ENCODE data around the gene ERFE. TPM values are rescaled to one million over a fixed set of nuclear protein-coding genes. Genes with fewer than 3 reads are reported as not detected.

ERFE gene
- total RNA-seq, 1 experiment from 2014 or later = 9.7 TPM

DNA sequence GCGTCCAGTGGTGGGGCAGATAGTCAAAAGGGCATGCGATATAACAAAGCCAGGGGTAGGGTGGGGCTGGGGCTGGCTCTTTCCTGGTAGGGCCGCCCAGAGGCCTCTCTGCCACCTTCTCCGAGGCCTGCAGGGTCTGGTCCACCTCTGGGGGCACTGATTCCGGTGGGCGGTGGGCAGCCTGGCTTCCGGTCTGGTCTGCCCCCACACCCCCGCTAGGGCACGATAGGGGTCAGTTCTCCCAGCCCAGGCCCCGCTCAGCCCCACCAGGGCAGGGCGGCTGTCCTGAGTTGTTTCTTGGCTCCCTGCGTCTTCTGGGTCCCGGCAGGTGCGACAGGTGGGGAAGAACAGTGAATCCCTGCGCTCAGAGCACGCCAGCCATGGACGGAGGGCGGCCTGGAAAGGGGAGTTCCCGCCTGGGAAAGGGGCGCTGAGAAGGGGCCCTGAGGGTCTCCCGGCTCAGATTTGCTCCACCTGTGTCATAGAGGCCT, 707 bp upstream of the ERFE start:
- H2AFZ ChIP-seq = no peak overlapping the region
- no peaks in the 10 kb centered on the region for H3K79me2 ChIP-seq (ENCODE audit: low read depth)
- TF ChIP-seq EZH2 (IDR thresholded peaks at IDR 0.05; ENCODE audit: low read depth) = no peak
- TF ChIP-seq, protein P1, sequence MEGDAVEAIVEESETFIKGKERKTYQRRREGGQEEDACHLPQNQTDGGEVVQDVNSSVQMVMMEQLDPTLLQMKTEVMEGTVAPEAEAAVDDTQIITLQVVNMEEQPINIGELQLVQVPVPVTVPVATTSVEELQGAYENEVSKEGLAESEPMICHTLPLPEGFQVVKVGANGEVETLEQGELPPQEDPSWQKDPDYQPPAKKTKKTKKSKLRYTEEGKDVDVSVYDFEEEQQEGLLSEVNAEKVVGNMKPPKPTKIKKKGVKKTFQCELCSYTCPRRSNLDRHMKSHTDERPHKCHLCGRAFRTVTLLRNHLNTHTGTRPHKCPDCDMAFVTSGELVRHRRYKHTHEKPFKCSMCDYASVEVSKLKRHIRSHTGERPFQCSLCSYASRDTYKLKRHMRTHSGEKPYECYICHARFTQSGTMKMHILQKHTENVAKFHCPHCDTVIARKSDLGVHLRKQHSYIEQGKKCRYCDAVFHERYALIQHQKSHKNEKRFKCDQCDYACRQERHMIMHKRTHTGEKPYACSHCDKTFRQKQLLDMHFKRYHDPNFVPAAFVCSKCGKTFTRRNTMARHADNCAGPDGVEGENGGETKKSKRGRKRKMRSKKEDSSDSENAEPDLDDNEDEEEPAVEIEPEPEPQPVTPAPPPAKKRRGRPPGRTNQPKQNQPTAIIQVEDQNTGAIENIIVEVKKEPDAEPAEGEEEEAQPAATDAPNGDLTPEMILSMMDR (conservative IDR thresholded peaks at IDR 0.05) = no peak

DNA sequence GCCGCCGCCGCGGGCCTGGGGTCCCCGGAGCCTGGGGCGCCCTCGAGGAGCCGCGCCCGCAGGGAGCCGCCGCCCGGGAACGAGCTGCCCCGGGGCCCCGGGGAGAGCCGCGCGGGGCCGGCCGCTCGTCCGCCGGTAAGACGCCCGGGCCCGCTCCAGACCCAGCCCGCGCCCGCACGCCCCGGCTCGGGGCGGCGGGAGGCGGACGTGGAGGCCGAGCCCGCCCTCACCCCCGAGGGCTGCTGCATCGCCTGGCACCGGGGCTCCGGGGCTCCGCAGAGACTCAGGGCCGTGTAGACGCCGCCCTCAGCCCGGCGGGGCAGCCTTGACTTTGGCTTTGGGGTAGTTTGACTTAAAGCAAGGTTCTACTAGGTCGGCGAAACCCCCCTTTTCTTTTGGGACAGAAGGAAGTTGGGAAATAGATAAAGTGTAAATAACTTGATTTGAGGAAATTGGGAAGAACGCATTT, 335 bp downstream of the ERFE start:
- Histone ChIP-seq H3F3A (ENCODE audit: insufficient read depth, low read depth) (no peaks in the 10 kb centered on the region; the same call in 1 of the 2 replicates), H4K20me1 (ENCODE audit: insufficient read depth) (no peaks in the 10 kb centered on the region), H3K4me1 (replicated peaks; ENCODE audit: insufficient read depth) (peaks cover 5% of the 10 kb centered on the region; the same call in 1 of the 2 replicates), H3K4me2 (peak overlapping the region; percentile 99), H2AFZ (peak overlapping the region; percentile 77; the same call in 1 of the 2 replicates), H3K4me3 (peak overlapping the region; percentile 62), H3K27ac (no peak overlapping the region), H3K36me3 (ENCODE audit: low read depth) (no peaks in the 10 kb centered on the region), H3K9me3 (ENCODE audit: insufficient read depth, low read depth) (no peaks in the 10 kb centered on the region), H3K27me3 (ENCODE audit: insufficient read depth, low read depth) (no peaks in the 10 kb centered on the region), H3K9me2 (ENCODE audit: insufficient read depth) (no peaks in the 10 kb centered on the region), H3K79me2 (ENCODE audit: low read depth) (no peaks in the 10 kb centered on the region)
- TF ChIP-seq, protein P1 (conservative IDR thresholded peaks at IDR 0.05) = no peak; the same call in 1 of the 2 replicates
- TF ChIP-seq EZH2 (IDR thresholded peaks at IDR 0.05; ENCODE audit: low read depth) = no peak
- no peak for DNase-seq
- intact Hi-C loops (cut with micrococcal nuclease; ENCODE audit: unreplicated experiment) = no loop called here
- ChIA-PET POLR2A (ENCODE audit: unreplicated experiment) (no interaction called here), CTCF (interaction anchor here (0.6 kb wide), 1 partner anchor 13 kb away, joined by 3 read pairs; no protein-coding TSS in a partner anchor)
- no TSS peak for BruUV-seq (replicated peaks)

More for the DNA sequence above, 707 bp upstream of the ERFE start:
- no peaks in the 10 kb centered on the region for H3K9me3 ChIP-seq (ENCODE audit: insufficient read depth, low read depth)
- ChIA-PET CTCF (no interaction called here), POLR2A (ENCODE audit: unreplicated experiment) (no interaction called here)
- no peaks in the 10 kb centered on the region; the same call in 1 of the 2 replicates for H3F3A ChIP-seq (ENCODE audit: insufficient read depth, low read depth)
- no peaks in the 10 kb centered on the region for H3K36me3 ChIP-seq (ENCODE audit: low read depth)
- no peak overlapping the region for H3K4me2 ChIP-seq
- DNase-seq = no peak
- no TSS peak for BruUV-seq (replicated peaks)
- H4K20me1 ChIP-seq (ENCODE audit: insufficient read depth) = no peaks in the 10 kb centered on the region
- peaks cover 5% of the 10 kb centered on the region; the same call in 1 of the 2 replicates for H3K4me1 ChIP-seq (replicated peaks; ENCODE audit: insufficient read depth)
- H3K27me3 ChIP-seq (ENCODE audit: insufficient read depth, low read depth) = no peaks in the 10 kb centered on the region
- no peaks in the 10 kb centered on the region for H3K9me2 ChIP-seq (ENCODE audit: insufficient read depth)
- intact Hi-C loops (cut with micrococcal nuclease; ENCODE audit: unreplicated experiment) = no loop called here
- H3K4me3 ChIP-seq = no peak overlapping the region
- H3K27ac ChIP-seq = no peak overlapping the region

DNA sequence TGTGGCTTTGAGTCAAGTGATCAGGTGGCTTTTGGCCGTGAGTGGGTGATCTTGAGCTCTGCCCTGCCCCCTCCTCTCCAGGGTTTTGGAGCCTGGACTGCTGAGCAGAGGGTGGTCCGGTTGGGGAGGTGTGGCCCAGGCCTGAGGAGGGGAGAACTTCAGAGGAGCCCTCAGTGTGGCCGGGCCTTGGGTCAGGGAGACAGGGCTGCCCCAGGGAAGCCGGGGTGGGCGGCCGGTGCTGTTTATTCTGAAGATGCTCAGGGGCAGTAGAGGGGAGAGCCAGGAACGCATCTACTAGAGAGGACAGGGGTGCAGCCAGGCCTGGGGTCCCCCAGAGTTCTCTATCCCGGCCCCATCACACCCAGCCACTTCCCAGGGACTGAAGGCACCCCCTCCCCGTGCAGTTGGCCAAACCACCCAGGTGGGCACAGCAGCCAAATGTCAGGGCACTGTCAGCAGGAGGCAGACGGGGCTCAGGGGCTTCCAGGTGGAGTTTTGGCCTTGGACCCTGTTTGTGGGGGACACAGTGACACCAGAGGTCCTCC, 963 bp downstream of the ERFE start:
- Histone ChIP-seq H2AFZ (no peak overlapping the region), H3K27ac (no peak overlapping the region), H3F3A (ENCODE audit: insufficient read depth, low read depth) (no peaks in the 10 kb centered on the region; the same call in 1 of the 2 replicates), H3K4me3 (peak overlapping the region; percentile 62; the same call in 1 of the 2 replicates), H3K9me3 (ENCODE audit: insufficient read depth, low read depth) (no peaks in the 10 kb centered on the region), H3K9me2 (ENCODE audit: insufficient read depth) (no peaks in the 10 kb centered on the region), H3K4me2 (peak overlapping the region; percentile 99), H3K79me2 (ENCODE audit: low read depth) (no peaks in the 10 kb centered on the region), H4K20me1 (ENCODE audit: insufficient read depth) (no peaks in the 10 kb centered on the region), H3K4me1 (replicated peaks; ENCODE audit: insufficient read depth) (peaks cover 5% of the 10 kb centered on the region; the same call in 1 of the 2 replicates), H3K27me3 (ENCODE audit: insufficient read depth, low read depth) (no peaks in the 10 kb centered on the region), H3K36me3 (ENCODE audit: low read depth) (no peaks in the 10 kb centered on the region)
- TF ChIP-seq, protein P1 (conservative IDR thresholded peaks at IDR 0.05) = no peak
- TF ChIP-seq EZH2 (IDR thresholded peaks at IDR 0.05; ENCODE audit: low read depth) = no peak
- ChIA-PET CTCF (no interaction called here), POLR2A (ENCODE audit: unreplicated experiment) (interaction anchor here (0.6 kb wide), 1 partner anchor 16 kb away, joined by 3 read pairs; no protein-coding TSS in a partner anchor)
- TSS peak; percentile 63 for BruUV-seq (replicated peaks)
- intact Hi-C loops (cut with micrococcal nuclease; ENCODE audit: unreplicated experiment) = no loop called here
- DNase-seq = no peak
